C1 segment of cervical spinal cord (tissue), 14 donors: ENCODE results near the gene USP12.

Experiments
- DNase-seq, 14 donors: peaks; one replicate each; lab custom pipeline; 2025; lab: John Stamatoyannopoulos, UW

USP12 gene

GRCh38 chr13:27037171-27037570, 134.4 kb downstream of the USP12 start:
- DNase-seq, result no peak

GRCh38 chr13:27036236-27036981, 135.2 kb downstream of the USP12 start:
- DNase-seq, result no peak

GRCh38 chr13:27035892-27036235, 135.7 kb downstream of the USP12 start:
- DNase-seq, result no peak

GRCh38 chr13:27034678-27035111, 136.9 kb downstream of the USP12 start:
- DNase-seq, result peak in 4 of 14 donors; percentile 6 to 57 (median 40)

GRCh38 chr13:27028683-27029480, 142.7 kb downstream of the USP12 start:
- DNase-seq, result no peak

- DNase-seq, result no peak
Observed at GRCh38 chr13:27027086-27027667, 144.4 kb downstream of the USP12 start.

GRCh38 chr13:27026396-27026795, 145.2 kb downstream of the USP12 start:
- no peak for DNase-seq

- DNase-seq, result no peak
Observed at GRCh38 chr13:27024776-27025492, 146.7 kb downstream of the USP12 start.

- no peak for DNase-seq
Observed at GRCh38 chr13:27024074-27024461, 147.5 kb downstream of the USP12 start.

GRCh38 chr13:27023385-27024073, 148.1 kb downstream of the USP12 start:
- DNase-seq, result no peak

- peak in 5 of 14 donors; percentile 12 to 79 (median 30) for DNase-seq
Observed at GRCh38 chr13:27022571-27023311, 148.9 kb downstream of the USP12 start.

GRCh38 chr13:27020415-27020814, 151.2 kb downstream of the USP12 start:
- DNase-seq, result no peak

GRCh38 chr13:27018882-27019281, 152.7 kb downstream of the USP12 start:
- no peak for DNase-seq

GRCh38 chr13:27018344-27018861, 153.2 kb downstream of the USP12 start:
- DNase-seq, result no peak

GRCh38 chr13:27016875-27017274, 154.7 kb downstream of the USP12 start:
- DNase-seq, result no peak
